Keratinocyte (primary cell): ENCODE results near the gene SLC35A1. TPM values are rescaled to one million over a fixed set of nuclear protein-coding genes. Genes with fewer than 3 reads are reported as not detected.

Source experiments
- DNase-seq: peaks from one replicate; pipeline ENCODE4 v3.0.0-alpha.2; 2011; ENCODE audit warnings: low read depth, missing footprints, low spot score
- FAIRE-seq: peaks from 2 replicates; lab custom pipeline; 2011; peaks lifted over from hg19 to GRCh38; lab: Jason Lieb, UNC
- H2AFZ ChIP-seq: 2 replicates; pipeline ENCODE4 v1.6.0; 2012; ENCODE audit warnings: low read length, control low read depth, inconsistent platforms; ENCODE audit not compliant: control insufficient read depth
- H3K27ac ChIP-seq: 2 replicates; pipeline ENCODE4 v1.5.1; 2011; ENCODE audit warnings: low read length; ENCODE audit not compliant: control insufficient read depth, insufficient read depth
- H3K27me3 ChIP-seq: 3 replicates; pipeline ENCODE4 v1.6.0; 2011; ENCODE audit warnings: low read length; ENCODE audit not compliant: control insufficient read depth, insufficient read depth; ENCODE audit errors: extremely low read depth
- H3K36me3 ChIP-seq, 2 experiments: 2 replicates in 1 of 2; 3 replicates in 1 of 2; pipeline ENCODE4 v1.5.1; 2011; ENCODE audit warnings: low read length in 2 of 2, mild to moderate bottlenecking in 1 of 2; ENCODE audit not compliant: control insufficient read depth in 2 of 2, insufficient read depth in 2 of 2; ENCODE audit errors: extremely low read depth in 1 of 2
- H3K4me1 ChIP-seq: 3 replicates; pipeline ENCODE4 v1.5.1; 2011; ENCODE audit warnings: low read length; ENCODE audit not compliant: control insufficient read depth, insufficient read depth; ENCODE audit errors: extremely low read depth
- H3K4me2 ChIP-seq: 3 replicates; pipeline ENCODE4 v1.6.0; 2011; ENCODE audit warnings: low read depth, low read length; ENCODE audit not compliant: control insufficient read depth, insufficient read depth; ENCODE audit errors: extremely low read depth
- H3K4me3 ChIP-seq, 3 experiments: fragments of 200-600 bp in 1 of 3; sonication (generic) in 1 of 3; 2 replicates in 2 of 3; 3 replicates in 1 of 3; pipeline ENCODE4 v1.5.1; 2011 to 2016; ENCODE audit warnings: low read length in 3 of 3, mild to moderate bottlenecking in 3 of 3, control low read depth in 2 of 3, inconsistent platforms in 1 of 3, low read depth in 1 of 3, mixed read lengths in 1 of 3, mixed run types in 1 of 3, moderate library complexity in 1 of 3; ENCODE audit not compliant: control insufficient read depth in 2 of 3, insufficient read depth in 2 of 3; ENCODE audit errors: extremely low read depth in 1 of 3
- H3K79me2 ChIP-seq: 2 replicates; pipeline ENCODE4 v1.6.0; 2012; ENCODE audit warnings: low read length; ENCODE audit not compliant: control insufficient read depth, insufficient read depth
- H3K9ac ChIP-seq: 3 replicates; pipeline ENCODE4 v1.6.0; 2011; ENCODE audit warnings: low read length; ENCODE audit not compliant: control insufficient read depth, insufficient read depth; ENCODE audit errors: extremely low read depth
- H3K9me1 ChIP-seq: 3 replicates; pipeline ENCODE4 v1.6.0; 2011; ENCODE audit warnings: low read length; ENCODE audit not compliant: control insufficient read depth, insufficient read depth; ENCODE audit errors: extremely low read depth
- H3K9me3 ChIP-seq: 2 replicates; pipeline ENCODE4 v1.5.1; 2012; ENCODE audit warnings: low read depth, low read length; ENCODE audit not compliant: control insufficient read depth
- H4K20me1 ChIP-seq: 3 replicates; pipeline ENCODE4 v1.6.0; 2011; ENCODE audit warnings: low read length; ENCODE audit not compliant: control insufficient read depth, insufficient read depth; ENCODE audit errors: extremely low read depth
- CTCF ChIP-seq, 3 experiments: IDR thresholded peaks in 1 of 3; conservative IDR thresholded peaks in 1 of 3; optimal IDR thresholded peaks in 1 of 3; 2 replicates in 2 of 3; 3 replicates in 1 of 3; pipeline versions ENCODE3 to v1.5.1; 2011; ENCODE audit warnings: low read length in 3 of 3, mild to moderate bottlenecking in 3 of 3, moderate library complexity in 2 of 3, control low read depth in 1 of 3, inconsistent platforms in 1 of 3; ENCODE audit not compliant: insufficient read depth in 2 of 3; ENCODE audit errors: extremely low read depth in 1 of 3
- EZH2 ChIP-seq: IDR thresholded peaks from one replicate; pipeline ENCODE4 v1.6.1; 2012; ENCODE audit warnings: inconsistent platforms, mild to moderate bottlenecking, low read length, moderate library complexity
- dilution Hi-C: fragments of 300-500 bp; cut with MboI; formaldehyde crosslinking; loops from one replicate; pipeline ENCODE4 v1.7.0; 2020; ENCODE audit warnings: low sequenced_read_pairs; ENCODE audit not compliant: extremely low pct_ligation_motif_present
- polyA plus RNA-seq, 5 experiments: library from polyadenylated mRNA; depleted of rRNA in 3 of 5; stranded (reverse) in 3 of 5; stranded (forward) in 1 of 5; unstranded in 1 of 5; fragments of >200 nt; gene quantifications; 1 replicate in 1 of 5; 2 replicates in 3 of 5; 3 replicates in 1 of 5; pipeline versions ENCODE4 v1.2.1 to v1.2.3, GENCODE V29; 2011 to 2012; ENCODE audit warnings: missing spikeins in 2 of 5, low read depth in 1 of 5, low replicate concordance in 1 of 5

Gene SLC35A1
- polyA plus RNA-seq, 1 donor (not counting 4 experiments of a cell fraction or from before 2014, with no cell fraction given) = 25.1 TPM

DNA sequence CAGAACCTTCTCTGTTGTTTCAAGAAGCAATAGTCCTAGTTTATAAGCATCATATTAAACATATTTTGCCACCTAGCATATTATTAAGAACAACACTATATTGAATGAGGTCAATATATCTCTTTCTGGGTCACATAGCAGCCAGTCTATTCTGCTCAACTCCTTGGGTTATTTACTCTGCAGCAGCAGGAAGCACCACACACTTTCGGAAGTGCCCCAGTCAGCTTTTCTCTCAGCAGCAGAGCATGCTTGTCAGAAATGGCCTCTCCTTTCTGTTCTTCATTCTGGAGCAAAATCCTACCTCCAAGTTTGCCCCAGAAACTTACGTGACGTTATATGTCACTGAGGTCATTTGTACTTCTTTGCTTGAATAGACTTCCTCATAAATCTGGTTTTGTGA lies 42.3 kb upstream of the SLC35A1 start:
- H3K27ac ChIP-seq = no peak overlapping the region
- no peaks in the 10 kb centered on the region for H3K9me3 ChIP-seq
- no peak overlapping the region for H2AFZ ChIP-seq
- H3K4me2 ChIP-seq = no peak overlapping the region
- no peaks in the 10 kb centered on the region for H3K9me1 ChIP-seq
- no peaks in the 10 kb centered on the region for H3K27me3 ChIP-seq
- H3K4me1 ChIP-seq = no peaks in the 10 kb centered on the region
- no peak for TF ChIP-seq EZH2
- TF ChIP-seq CTCF (optimal IDR thresholded peaks at IDR 0.05 in 1 of 3, IDR thresholded peaks at IDR 0.05 in 1 of 3, conservative IDR thresholded peaks at IDR 0.05 in 1 of 3; ENCODE audit: extremely low read depth in 1 of 3, insufficient read depth in 2 of 3, low read length in 3 of 3) = no peak
- FAIRE-seq (no peak), DNase-seq (no peak)
- H4K20me1 ChIP-seq = no peaks in the 10 kb centered on the region
- no peak overlapping the region for H3K9ac ChIP-seq
- H3K4me3 ChIP-seq = no peak overlapping the region
- dilution Hi-C loops = no loop called here
- H3K79me2 ChIP-seq = no peaks in the 10 kb centered on the region
- H3K36me3 ChIP-seq = no peaks in the 10 kb centered on the region

- Histone ChIP-seq H3K4me3 (no peak overlapping the region), H3K9ac (no peak overlapping the region), H3K36me3 (no peaks in the 10 kb centered on the region), H3K79me2 (no peaks in the 10 kb centered on the region), H2AFZ (no peak overlapping the region), H3K9me3 (no peaks in the 10 kb centered on the region), H3K27me3 (no peaks in the 10 kb centered on the region), H3K9me1 (no peaks in the 10 kb centered on the region), H4K20me1 (no peaks in the 10 kb centered on the region), H3K4me2 (no peak overlapping the region), H3K4me1 (no peaks in the 10 kb centered on the region), H3K27ac (no peak overlapping the region)
- DNase-seq (no peak), FAIRE-seq (no peak)
- TF ChIP-seq EZH2 (no peak), CTCF (optimal IDR thresholded peaks at IDR 0.05 in 1 of 3, IDR thresholded peaks at IDR 0.05 in 1 of 3, conservative IDR thresholded peaks at IDR 0.05 in 1 of 3; ENCODE audit: extremely low read depth in 1 of 3, insufficient read depth in 2 of 3, low read length in 3 of 3) (no peak)
- dilution Hi-C loops = no loop called here
Measured at GRCh38 chr6:87431263-87431662, 41.5 kb upstream of the SLC35A1 start.
